HL-60/S4 treated with phorbol 12-myristate 13-acetate at 8.2 ng/mL for 4 days and 3 days (cell line): ENCODE data around the gene ETFA.

ENCODE experiments used
- in situ Hi-C: fragments of 300-500 bp; cut with MboI; formaldehyde crosslinking; loops from 2 replicates; pipeline ENCODE4 v1.15.0; 2022; ENCODE audit warnings: low sequenced_read_pairs

The ETFA gene

DNA sequence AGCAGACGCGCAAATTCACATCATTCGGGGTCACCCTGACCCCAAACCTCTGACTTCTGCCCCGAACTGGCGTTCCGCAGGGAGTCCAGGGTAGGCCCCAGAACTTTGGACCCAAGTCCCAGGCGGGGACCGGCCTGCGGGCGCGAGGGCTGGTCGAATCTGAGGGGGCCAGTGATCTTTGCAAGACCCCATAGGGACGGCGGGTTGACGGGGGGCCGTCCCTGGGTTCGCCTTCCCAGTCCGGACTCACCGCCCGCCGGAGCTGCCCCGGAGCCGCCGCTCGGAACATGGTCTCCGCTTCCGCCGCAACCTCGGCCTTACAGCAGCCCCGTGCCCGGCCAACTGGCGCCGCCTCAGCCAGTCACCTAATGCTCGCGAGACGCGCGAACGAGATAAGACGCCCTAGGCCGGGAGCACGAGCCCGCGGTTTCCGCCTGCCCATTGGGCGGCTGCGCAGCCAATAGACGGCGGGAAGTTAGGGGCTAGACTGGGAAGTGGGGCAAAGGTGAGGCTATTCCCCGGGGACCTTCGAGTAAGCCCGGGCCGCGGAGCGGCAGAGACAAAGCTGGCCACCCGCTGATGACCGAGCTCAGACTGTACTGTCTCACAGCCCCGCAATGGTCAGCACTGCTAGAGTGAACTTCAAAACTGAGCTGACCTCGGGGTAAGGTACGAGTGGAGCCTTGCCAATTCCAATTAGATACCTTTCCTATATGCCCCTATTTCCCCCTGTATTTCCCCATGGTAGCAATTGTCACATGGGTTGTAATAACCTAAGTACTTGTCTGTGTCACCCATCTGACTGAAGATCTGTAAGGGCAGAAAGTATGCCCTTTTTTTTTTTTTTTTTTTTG lies at the start of gene ETFA:
Gene ETFA, minus strand, starts transcription at position 370 of the 854 bp plus-strand sequence. Its CDS starts 81 bp downstream, at position 289.
- in situ Hi-C loops, result no loop called here

DNA sequence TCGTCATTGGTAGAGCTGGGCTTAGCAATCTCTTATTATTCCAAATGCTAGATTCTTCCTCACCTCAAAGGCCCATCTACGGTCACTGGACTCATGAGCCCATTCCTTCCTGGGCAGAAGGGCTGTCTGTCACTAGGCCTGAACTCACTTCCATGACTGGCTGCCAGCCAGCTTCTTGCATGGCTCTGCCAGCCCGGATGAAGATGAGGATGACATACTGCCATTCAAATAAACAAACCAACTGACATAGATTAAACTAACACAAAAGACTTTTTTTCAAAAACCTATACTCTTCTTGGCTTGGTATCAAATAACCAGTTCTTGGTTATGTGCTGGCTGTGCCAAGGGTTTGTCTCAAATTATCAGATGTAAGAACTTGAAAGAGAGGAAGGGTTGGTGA lies 49.1 kb upstream of the ETFA start:
- in situ Hi-C loops, result no loop called here

DNA sequence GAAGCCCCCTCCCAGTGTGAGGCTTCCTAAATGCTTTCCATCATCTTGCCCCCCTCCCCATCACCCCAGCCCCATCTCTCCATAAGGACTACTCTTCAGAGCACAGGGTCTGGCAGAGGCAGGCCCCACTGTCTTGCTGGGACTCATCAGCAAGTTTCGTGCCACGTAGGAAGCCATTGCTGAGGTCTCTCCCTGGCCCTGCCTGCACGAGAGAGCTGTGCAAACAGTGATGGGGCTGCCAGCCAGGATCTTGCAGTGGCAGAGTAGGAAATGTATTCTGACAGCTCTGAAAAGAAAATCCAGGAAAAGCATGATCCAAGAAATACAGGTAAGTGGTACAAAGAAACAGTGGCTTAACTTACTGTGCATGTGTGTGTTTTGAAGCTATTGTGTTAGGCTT lies 47.9 kb upstream of the ETFA start:
- in situ Hi-C loops, result no loop called here

DNA sequence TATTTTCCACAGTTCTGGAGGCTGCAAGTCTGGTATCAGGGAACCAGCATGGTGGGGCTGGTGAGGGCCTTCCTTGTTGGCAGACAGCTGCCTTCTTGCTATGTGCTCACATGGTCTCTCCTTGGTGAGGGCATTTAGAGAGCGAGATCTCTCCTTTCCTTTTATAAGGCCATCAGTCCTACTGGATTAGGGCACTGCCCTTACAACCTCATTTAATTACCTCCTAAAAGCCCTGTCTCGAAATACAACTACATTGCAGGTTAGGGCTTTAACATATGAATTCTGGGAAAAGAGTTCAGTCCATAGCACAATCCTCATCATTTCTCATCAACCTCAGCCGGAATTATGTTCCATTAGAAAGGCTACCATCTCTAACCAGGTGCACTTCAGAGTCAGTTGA lies 47.2 kb upstream of the ETFA start:
- in situ Hi-C loops, result no loop called here

DNA sequence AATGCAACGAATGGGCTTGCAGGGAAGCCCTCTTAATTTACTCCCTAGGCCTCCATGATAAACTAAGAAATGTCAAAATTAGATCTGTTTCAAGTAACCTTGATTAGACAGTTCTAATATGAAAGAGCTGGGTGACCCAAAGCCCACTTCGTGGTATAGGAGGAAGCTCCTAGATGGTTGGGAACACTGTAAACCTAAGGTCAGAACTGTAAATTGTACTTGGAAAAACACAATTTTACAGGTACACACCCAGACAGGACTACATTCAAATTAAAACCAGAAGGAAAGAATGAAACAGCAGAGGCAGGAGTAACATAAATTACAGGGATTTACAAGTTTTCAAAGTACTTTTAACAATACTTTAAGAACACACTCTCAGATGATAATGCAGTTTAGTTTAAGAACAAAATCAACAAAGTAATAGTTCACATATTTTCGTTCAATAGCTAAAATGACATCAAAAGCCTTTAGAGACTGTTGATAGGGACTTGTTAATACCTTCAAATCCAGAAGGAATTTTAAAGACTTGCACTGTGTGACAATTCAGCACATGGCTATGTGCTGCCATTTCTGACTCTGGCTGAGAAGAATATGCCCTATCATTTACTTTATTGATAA lies 43.7 kb upstream of the ETFA start:
- in situ Hi-C loops, result no loop called here

DNA sequence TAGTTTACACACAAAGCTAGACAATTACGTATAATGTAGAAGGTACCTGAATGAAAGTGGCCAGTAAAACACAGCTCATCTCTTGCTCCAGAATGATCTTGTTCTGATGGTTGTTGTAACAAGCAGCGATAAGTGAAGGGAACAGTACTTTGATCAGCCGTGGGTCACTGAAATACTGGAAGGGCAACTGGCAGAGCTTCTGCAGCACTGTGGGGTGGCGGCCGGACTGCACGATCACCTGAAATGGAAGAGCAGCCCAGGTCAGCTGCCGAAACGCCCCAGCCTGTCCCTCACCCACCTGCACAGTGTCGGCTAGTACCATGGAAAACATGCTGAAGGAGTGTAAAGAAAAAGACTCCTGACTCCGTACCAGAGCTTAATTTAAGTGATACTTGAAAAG lies 42.6 kb upstream of the ETFA start:
- in situ Hi-C loops, result no loop called here

DNA sequence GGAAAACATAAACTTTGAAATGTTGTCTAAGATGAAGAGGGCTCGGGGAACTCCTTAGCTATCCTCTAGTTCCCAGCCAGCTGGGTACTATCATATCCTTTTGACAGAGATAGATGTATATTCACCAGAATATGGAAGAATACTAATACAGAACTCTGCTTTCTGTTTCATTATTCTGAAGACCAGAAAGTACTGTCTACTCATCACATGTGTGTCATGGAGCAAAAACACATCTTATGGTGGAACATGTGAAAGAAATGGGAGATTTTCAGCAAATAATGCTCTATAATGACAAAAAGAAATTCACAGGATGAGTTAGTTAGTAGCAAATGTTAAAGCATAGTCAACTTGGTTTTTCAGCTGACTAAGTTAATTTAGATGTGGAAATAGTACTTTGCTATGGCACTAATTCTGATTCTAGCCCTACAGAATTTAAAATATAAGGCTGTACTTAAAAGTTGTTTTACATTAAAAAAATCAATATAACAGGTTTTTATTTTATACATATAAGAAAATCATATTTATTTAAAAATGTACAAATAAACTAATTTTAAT lies 41.8 kb upstream of the ETFA start:
- in situ Hi-C loops, result no loop called here

DNA sequence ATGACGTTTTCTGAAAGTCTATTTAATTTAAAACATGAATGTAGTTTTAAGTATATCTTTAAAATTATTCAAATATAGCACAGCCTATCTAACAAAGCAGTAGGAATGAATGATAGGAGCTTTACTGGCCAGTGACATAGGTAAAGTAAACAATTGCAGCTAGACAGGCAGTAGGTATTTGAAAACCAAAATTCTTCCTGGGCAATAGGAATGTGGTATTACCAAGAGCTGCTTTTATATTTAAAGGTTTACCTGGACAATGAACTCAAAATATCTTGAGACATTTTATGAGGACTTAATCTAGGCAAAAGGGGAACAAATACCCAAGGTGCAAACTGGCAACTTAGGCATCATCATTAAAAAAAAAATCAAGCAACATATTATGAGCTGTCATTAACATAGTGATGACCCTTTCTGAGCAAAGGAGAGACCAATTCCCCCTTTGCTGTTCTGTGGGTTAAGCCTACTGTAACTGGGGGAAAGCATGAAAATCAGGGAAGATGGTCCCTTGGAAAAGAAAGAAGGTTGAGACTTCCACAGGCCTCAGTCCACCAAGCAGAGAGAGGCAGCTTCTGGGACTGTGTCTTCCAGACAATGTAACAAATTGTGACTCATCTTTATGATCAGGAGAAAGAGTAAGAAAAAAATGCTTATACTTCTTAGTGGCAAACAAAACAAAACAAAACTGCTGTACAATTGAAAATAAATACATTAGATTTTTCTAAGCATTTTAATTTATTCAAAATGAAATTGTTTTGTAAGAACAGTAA lies 38.2 kb upstream of the ETFA start:
- in situ Hi-C loops, result no loop called here

DNA sequence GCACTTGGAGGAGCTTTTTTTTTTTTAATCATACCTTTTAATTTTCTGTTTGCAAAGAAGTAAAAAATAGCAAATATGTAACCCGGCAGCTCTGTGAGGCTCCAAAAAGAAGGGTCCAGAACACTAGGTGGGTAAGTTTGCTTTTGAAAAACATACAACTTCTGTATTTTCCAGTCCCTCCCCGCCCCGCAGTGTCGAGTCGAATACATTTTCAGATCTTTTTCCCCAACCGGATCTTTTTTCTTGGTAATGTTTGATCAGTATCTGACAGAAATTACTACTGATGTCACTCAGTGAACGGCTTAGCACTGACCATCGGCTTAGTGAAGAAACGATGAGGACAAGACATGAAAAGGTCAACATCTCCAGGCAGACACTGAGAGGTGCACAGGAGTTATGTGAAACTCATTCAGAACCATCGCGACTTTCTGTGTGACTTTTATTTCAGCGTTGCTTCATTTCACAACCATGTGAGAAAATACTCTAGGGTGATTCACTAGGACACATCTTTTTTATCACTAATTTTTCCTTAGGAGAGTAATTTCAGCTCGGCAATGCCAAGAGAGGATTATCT lies 36.3 kb upstream of the ETFA start:
- in situ Hi-C loops, result no loop called here

DNA sequence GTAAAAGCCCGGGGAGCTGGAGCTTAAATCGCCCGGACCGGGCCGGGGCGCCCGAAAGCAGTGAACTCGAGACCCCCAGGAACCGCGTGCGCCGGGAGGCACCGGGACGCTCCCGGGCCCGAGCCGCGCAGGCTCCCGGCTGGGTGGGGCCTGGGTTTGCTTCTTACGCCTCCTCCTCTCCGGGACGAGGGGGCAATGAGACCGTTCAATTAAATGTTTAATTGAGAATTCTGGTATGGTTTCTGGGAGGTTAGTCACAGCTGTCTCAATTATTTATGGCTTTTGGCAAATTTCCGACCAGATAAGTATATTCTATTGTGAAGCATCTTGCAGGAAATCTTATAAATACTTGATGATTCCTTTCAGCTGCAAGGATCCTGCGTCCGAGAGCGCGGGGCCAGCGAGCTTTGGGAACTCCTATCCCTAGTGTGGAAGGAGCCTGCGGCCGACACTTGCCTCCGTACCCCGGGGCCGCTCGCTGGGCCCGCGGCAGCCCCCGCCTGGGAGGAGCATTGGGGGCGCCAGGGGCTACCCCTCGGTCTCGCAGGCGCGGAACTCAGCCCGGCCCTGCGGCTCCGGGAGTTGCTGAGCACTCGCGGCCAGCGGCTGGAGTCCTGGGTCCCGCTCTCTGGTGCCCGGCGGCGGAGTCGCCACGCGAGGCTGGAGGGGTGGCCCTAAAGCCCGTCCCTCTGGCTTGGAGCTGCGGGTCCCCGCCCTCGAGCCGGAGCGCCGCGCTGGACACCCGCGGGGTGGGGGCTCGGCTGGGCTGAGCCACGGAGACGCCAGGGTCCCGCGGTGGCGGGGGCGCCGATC lies 35.6 kb upstream of the ETFA start:
- in situ Hi-C loops, result no loop called here

DNA sequence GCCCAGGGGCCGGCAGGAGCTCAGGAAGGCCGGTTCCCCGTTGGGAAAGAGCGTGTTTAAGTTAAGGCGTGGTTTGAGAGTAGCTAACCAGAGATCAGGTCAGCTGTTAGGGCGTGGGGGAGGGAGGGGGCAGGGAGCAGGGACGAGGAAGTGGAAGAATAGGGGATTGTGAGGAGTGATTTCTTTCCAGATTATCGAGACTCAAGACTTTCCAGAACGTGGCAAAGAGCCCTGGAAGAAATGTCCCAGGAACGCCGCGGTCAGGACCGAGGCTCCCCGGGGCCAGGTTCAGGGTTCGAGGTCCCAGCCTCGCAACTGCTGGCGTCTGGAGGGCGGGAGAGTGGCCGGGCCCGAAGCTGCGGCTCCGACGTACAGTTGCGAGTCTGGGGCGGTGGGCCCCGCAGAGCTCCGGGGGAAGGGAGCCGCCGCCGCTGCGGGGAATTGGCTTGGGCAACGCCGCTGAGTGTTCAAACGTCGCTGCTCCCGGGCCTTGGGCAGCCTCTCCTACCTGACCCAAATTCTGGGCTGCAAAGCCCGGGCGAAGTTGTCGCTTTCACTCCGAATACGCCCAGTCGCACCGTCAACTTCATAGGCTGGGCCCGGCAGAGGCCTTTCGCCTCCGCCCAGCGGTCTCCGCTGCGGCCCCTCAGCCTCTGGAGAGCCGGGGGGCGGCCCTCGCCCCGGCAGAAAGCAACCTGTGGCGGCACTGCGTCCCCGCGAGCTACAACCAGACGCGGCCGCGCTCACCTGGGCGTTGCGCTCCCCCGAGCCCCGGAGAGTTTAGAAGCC lies 34.8 kb upstream of the ETFA start:
- in situ Hi-C loops, result no loop called here

DNA sequence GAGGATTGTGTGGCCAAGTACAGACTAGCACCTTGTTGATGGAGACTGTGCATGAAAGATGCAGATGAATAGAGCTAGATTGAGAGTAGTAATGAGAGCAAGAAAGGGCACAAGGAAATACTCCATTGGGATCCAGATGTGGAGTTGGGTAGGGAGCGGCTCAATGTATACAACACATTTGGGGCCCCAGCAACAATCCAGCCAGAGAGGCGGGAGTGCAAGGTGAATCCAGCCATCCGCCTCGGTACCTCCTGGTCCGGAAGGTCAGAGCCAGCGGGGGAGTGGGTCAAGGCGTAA lies 34.3 kb upstream of the ETFA start:
- in situ Hi-C loops, result no loop called here

DNA sequence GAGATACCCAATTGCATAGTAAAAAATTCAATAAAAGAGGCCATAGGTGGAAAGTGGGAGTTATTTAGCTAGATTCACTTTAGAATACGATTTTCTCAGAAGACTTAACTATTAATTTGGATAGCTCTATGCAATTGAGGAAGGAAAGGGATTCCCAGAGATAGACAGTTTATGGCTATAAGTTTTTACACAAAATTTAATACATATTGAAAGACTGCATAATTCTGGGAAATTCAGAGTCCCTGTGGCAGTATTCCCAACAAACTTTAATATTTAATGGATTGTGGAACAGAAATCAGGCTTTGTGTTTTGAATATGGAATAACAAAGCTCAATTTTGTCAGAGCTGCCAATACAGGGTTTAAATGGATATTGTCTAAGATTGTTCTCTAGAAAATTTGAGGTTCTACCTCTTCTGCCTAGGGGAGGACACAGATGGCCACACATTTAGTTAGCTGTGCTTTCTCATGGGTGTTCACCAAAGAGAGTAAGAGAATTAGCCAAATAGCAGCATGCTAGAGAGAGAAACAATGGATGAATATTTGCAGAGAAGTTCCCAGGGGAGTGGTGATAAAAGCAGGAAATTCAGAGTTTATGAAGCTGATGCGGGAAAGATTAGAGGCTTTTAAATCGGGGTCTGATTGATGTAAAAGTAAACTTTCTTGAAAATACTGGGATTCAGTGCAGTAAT lies 33.8 kb upstream of the ETFA start:
- in situ Hi-C loops, result no loop called here

DNA sequence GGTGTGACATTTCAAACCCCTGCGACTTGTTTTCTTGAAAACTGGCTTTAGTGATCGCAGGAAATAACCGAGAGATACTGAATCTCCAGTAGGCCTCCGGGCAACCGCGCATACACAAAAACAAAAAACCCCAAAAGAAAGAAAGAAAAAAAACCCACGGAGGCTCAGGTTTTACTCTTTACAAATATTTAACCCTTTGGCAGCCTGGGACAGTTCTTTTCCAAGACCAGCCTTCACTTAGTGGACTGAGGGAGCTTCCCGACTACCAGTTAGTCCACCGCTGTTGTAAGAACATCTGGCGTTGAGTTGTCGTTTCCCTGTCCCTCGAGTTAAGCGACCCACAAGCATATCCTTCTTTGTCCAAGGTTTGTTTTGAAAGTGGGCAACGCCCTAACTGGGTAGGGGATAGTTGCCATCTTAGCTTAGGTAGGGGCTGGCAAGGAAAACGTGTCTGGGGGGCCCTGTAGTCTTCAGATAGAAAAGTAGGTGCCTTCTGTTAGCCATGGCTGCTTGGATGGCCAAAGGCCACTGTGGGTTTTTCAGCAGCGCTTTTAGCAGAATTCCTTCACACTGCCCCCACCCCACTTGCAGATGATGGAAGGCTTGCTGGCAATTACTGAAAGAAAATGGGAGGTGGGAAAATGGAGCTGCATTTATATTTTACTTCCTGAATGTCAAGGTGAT lies 32.2 kb upstream of the ETFA start:
- in situ Hi-C loops, result no loop called here

DNA sequence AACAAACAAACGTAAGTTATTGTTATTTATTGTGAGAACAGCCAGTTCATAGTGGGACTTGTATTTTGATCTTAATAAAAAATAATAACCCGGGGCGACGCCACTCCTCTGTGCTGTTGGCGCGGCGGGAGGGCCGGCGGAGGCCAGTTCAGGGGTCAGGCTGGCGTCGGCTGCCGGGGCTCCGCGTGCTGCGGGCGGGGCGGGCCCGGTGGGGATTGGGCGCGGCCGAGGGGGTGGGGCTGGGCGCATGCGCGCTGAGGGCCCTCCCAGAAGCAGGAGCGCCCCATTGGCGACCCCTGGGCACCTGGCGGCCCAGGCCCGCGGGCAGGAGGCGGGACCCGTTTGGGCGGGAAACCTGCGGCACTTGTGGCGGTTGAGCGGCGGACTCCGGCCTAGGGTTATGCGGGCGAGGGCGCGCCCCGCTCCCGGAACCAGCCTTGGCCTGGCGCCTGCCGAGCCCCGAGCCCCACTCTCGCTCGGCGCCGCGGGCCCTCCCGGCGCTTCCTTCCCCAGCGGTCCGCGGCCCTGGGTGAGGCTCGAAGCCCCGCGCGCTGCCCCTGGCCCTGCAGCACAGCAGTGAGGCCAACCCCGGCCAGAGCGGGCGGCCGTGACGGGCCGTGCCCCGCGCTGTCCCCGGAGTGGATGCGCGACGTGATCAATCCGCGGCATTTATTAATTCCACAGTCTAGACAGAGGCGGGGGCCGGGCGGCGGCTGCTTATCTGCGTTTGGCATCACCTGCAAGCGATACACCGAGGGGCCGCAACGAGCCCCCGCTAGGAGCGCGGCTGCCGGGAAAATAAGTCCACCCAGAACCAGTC lies 31.3 kb upstream of the ETFA start:
- in situ Hi-C loops, result no loop called here

DNA sequence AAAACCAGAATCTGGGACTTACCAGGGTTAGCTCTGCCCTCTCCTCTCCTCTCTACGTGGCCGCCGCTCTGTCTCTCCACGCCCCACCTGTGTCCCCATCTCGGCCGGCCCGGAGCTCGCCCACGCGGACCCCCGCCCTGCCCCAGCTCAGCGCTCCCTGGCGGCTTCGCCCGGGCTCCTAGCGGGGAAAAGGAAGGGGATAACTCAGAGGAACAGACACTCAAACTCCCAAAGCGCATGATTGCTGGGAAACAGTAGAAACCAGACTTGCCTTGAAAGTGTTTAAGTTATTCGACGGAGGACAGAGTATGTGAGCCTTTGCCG lies 30.8 kb upstream of the ETFA start:
- in situ Hi-C loops, result no loop called here

DNA sequence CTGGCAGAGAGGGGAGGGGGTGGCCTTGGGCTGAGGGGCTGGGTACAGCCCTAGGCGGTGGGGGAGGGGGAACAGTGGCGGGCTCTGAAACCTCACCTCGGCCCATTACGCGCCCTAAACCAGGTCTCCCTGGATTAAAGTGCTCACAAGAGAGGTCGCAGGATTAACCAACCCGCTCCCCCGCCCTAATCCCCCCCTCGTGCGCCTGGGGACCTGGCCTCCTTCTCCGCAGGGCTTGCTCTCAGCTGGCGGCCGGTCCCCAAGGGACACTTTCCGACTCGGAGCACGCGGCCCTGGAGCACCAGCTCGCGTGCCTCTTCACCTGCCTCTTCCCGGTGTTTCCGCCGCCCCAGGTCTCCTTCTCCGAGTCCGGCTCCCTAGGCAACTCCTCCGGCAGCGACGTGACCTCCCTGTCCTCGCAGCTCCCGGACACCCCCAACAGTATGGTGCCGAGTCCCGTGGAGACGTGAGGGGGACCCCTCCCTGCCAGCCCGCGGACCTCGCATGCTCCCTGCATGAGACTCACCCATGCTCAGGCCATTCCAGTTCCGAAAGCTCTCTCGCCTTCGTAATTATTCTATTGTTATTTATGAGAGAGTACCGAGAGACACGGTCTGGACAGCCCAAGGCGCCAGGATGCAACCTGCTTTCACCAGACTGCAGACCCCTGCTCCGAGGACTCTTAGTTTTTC lies 30.2 kb upstream of the ETFA start:
- in situ Hi-C loops, result no loop called here
